ENCODE measurements around the gene PRAMEF26. TPM values are rescaled to one million over a fixed set of nuclear protein-coding genes. Genes with fewer than 3 reads are reported as not detected.
"Not testable (repeated sequence)": the region's sequence is repeated elsewhere in the genome, so short reads cannot be mapped to it uniquely, and the experiment has no call there.

The PRAMEF26 gene
- not detected in 2 replicates for total RNA-seq (2014; rRNA removed; shearing (Covaris generic); ENCODE audit: low replicate concordance)

- H3K27ac ChIP-seq (ENCODE audit: low read length); H3K36me3 ChIP-seq (ENCODE audit: insufficient read depth, low read length); H3K4me2 ChIP-seq (ENCODE audit: low read depth, low read length, poor library complexity, severe bottlenecking); H3K9me2 ChIP-seq (replicated peaks; ENCODE audit: insufficient read depth, low read length); H2AFZ ChIP-seq (ENCODE audit: low read length); H3K79me2 ChIP-seq (ENCODE audit: low read length); H3K9me3 ChIP-seq (ENCODE audit: low read length); H4K20me1 ChIP-seq (ENCODE audit: insufficient read depth, low read depth, low read length); H3K27me3 ChIP-seq (ENCODE audit: low read length); H3K4me3 ChIP-seq (ENCODE audit: low read length); DNase-seq; H3K4me1 ChIP-seq (ENCODE audit: low read length); H3K9ac ChIP-seq (ENCODE audit: low read length): not testable (repeated sequence)
Measured at GRCh38 chr1:13155909-13156308, at the start of gene PRAMEF26. Gene PRAMEF26 (minus strand): TSS chr1:13156009. CDS start chr1:13153095, 2,914 bp downstream.

GRCh38 chr1:13201309-13201708 is 45.5 kb upstream of the PRAMEF26 start, which contains the start of gene PRAMEF13:
Gene PRAMEF13 (minus strand): TSS chr1:13201409. CDS start chr1:13199589, 1,820 bp downstream.
- H3K4me3 ChIP-seq (ENCODE audit: low read length); H2AFZ ChIP-seq (ENCODE audit: low read length); DNase-seq; H3K9ac ChIP-seq (ENCODE audit: low read length); H3K4me1 ChIP-seq (ENCODE audit: low read length); H3K9me2 ChIP-seq (replicated peaks; ENCODE audit: insufficient read depth, low read length); H3K27ac ChIP-seq (ENCODE audit: low read length); H3K36me3 ChIP-seq (ENCODE audit: insufficient read depth, low read length); H3K4me2 ChIP-seq (ENCODE audit: low read depth, low read length, poor library complexity, severe bottlenecking); H3K9me3 ChIP-seq (ENCODE audit: low read length); H4K20me1 ChIP-seq (ENCODE audit: insufficient read depth, low read depth, low read length); H3K79me2 ChIP-seq (ENCODE audit: low read length); H3K27me3 ChIP-seq (ENCODE audit: low read length): not testable (repeated sequence)

- H3K4me3 ChIP-seq (ENCODE audit: low read length); H4K20me1 ChIP-seq (ENCODE audit: insufficient read depth, low read depth, low read length); H3K9me2 ChIP-seq (replicated peaks; ENCODE audit: insufficient read depth, low read length): not testable (repeated sequence)
Measured at GRCh38 chr1:13171548-13171947, 15.7 kb upstream of the PRAMEF26 start, which contains the start of gene PRAMEF9. Gene PRAMEF9 (plus strand): TSS chr1:13171848. CDS start chr1:13175281, 3,433 bp downstream.

GRCh38 chr1:13165531-13165930 is 9.7 kb upstream of the PRAMEF26 start, which contains the start of gene HNRNPCL4:
Gene HNRNPCL4 (minus strand): TSS chr1:13165631. CDS start chr1:13165467, 164 bp downstream.
- H3K9me3 ChIP-seq (ENCODE audit: low read length); H3K36me3 ChIP-seq (ENCODE audit: insufficient read depth, low read length); H4K20me1 ChIP-seq (ENCODE audit: insufficient read depth, low read depth, low read length); H3K4me3 ChIP-seq (ENCODE audit: low read length); DNase-seq; H3K4me1 ChIP-seq (ENCODE audit: low read length); H3K9me2 ChIP-seq (replicated peaks; ENCODE audit: insufficient read depth, low read length); H3K27me3 ChIP-seq (ENCODE audit: low read length); H3K9ac ChIP-seq (ENCODE audit: low read length); H3K27ac ChIP-seq (ENCODE audit: low read length); H3K4me2 ChIP-seq (ENCODE audit: low read depth, low read length, poor library complexity, severe bottlenecking); H3K79me2 ChIP-seq (ENCODE audit: low read length); H2AFZ ChIP-seq (ENCODE audit: low read length): not testable (repeated sequence)

More at GRCh38 chr1:13171548-13171947, 15.7 kb upstream of the PRAMEF26 start, which contains the start of gene PRAMEF9:
- H3K79me2 ChIP-seq (ENCODE audit: low read length); H3K9ac ChIP-seq (ENCODE audit: low read length); H3K27ac ChIP-seq (ENCODE audit: low read length); H2AFZ ChIP-seq (ENCODE audit: low read length); H3K36me3 ChIP-seq (ENCODE audit: insufficient read depth, low read length); H3K27me3 ChIP-seq (ENCODE audit: low read length); H3K4me1 ChIP-seq (ENCODE audit: low read length); H3K4me2 ChIP-seq (ENCODE audit: low read depth, low read length, poor library complexity, severe bottlenecking); DNase-seq; H3K9me3 ChIP-seq (ENCODE audit: low read length): not testable (repeated sequence)

GRCh38 chr1:13116754-13117153 is 39.1 kb downstream of the PRAMEF26 start, which contains the start of gene HNRNPCL2:
Gene HNRNPCL2 (minus strand): TSS chr1:13116854. CDS start chr1:13116400, 454 bp downstream.
- not testable (repeated sequence) for H4K20me1 ChIP-seq (ENCODE audit: insufficient read depth, low read depth, low read length); H3K36me3 ChIP-seq (ENCODE audit: insufficient read depth, low read length); H3K9me2 ChIP-seq (replicated peaks; ENCODE audit: insufficient read depth, low read length); DNase-seq; H3K9ac ChIP-seq (ENCODE audit: low read length); H3K4me2 ChIP-seq (ENCODE audit: low read depth, low read length, poor library complexity, severe bottlenecking); H3K4me3 ChIP-seq (ENCODE audit: low read length); H3K4me1 ChIP-seq (ENCODE audit: low read length); H3K79me2 ChIP-seq (ENCODE audit: low read length); H3K27me3 ChIP-seq (ENCODE audit: low read length); H3K27ac ChIP-seq (ENCODE audit: low read length); H3K9me3 ChIP-seq (ENCODE audit: low read length); H2AFZ ChIP-seq (ENCODE audit: low read length)

Other genes with a start within 250 kb of the PRAMEF26 start
- not detected in 2 replicates for gene PRAMEF7, start 239.4 kb downstream of the PRAMEF26 start, total RNA-seq (2014; rRNA removed; shearing (Covaris generic); ENCODE audit: low replicate concordance)
- gene PRAMEF6, start 208.4 kb downstream of the PRAMEF26 start, total RNA-seq (2014; rRNA removed; shearing (Covaris generic); ENCODE audit: low replicate concordance), result not detected in 2 replicates
- gene PRAMEF27, start 99.4 kb downstream of the PRAMEF26 start, total RNA-seq (2014; rRNA removed; shearing (Covaris generic); ENCODE audit: low replicate concordance), result not detected in 2 replicates
- gene HNRNPCL3, start 95.2 kb downstream of the PRAMEF26 start, total RNA-seq (2014; rRNA removed; shearing (Covaris generic); ENCODE audit: low replicate concordance), result not detected in 2 replicates
- gene PRAMEF25, start 85.2 kb downstream of the PRAMEF26 start, total RNA-seq (2014; rRNA removed; shearing (Covaris generic); ENCODE audit: low replicate concordance), result not detected in 2 replicates
- gene HNRNPCL2, start 39.2 kb downstream of the PRAMEF26 start, total RNA-seq (2014; rRNA removed; shearing (Covaris generic); ENCODE audit: low replicate concordance), result not detected in 2 replicates
- gene HNRNPCL4, start 9.6 kb upstream of the PRAMEF26 start, total RNA-seq (2014; rRNA removed; shearing (Covaris generic); ENCODE audit: low replicate concordance), result not detected in 2 replicates
- not detected in 2 replicates for gene PRAMEF9, start 15.8 kb upstream of the PRAMEF26 start, total RNA-seq (2014; rRNA removed; shearing (Covaris generic); ENCODE audit: low replicate concordance)
- not detected in 2 replicates for gene PRAMEF13, start 45.4 kb upstream of the PRAMEF26 start, total RNA-seq (2014; rRNA removed; shearing (Covaris generic); ENCODE audit: low replicate concordance)
- not detected in 2 replicates for gene PRAMEF18, start 70.1 kb upstream of the PRAMEF26 start, total RNA-seq (2014; rRNA removed; shearing (Covaris generic); ENCODE audit: low replicate concordance)
- not detected in 2 replicates for gene PRAMEF5, start 98.2 kb upstream of the PRAMEF26 start, total RNA-seq (2014; rRNA removed; shearing (Covaris generic); ENCODE audit: low replicate concordance)
- not detected in 2 replicates for gene PRAMEF8, start 129.1 kb upstream of the PRAMEF26 start, total RNA-seq (2014; rRNA removed; shearing (Covaris generic); ENCODE audit: low replicate concordance)
- gene PRAMEF33, start 147.5 kb upstream of the PRAMEF26 start, total RNA-seq (2014; rRNA removed; shearing (Covaris generic); ENCODE audit: low replicate concordance), result not detected in 2 replicates
- gene PRAMEF15, start 159.6 kb upstream of the PRAMEF26 start, total RNA-seq (2014; rRNA removed; shearing (Covaris generic); ENCODE audit: low replicate concordance), result not detected in 2 replicates
- not detected in 2 replicates for gene PRAMEF14, start 191.1 kb upstream of the PRAMEF26 start, total RNA-seq (2014; rRNA removed; shearing (Covaris generic); ENCODE audit: low replicate concordance)
- gene PRAMEF19, start 215.9 kb upstream of the PRAMEF26 start, total RNA-seq (2014; rRNA removed; shearing (Covaris generic); ENCODE audit: low replicate concordance), result not detected in 2 replicates
- gene PRAMEF17, start 233.6 kb upstream of the PRAMEF26 start, total RNA-seq (2014; rRNA removed; shearing (Covaris generic); ENCODE audit: low replicate concordance), result not detected in 2 replicates